ES-I3 (cell line): Measurements from ENCODE around the gene GABBR2.

Source experiments
- H3K36me3 ChIP-seq: 2 replicates; pipeline ENCODE4 v1.6.1; 2013; ENCODE audit warnings: mild to moderate bottlenecking, low read length, control low read depth, moderate library complexity; ENCODE audit not compliant: insufficient read depth
- H3K4me1 ChIP-seq: 2 replicates; pipeline ENCODE4 v1.6.1; 2013; ENCODE audit warnings: mild to moderate bottlenecking, control low read depth, low read length; ENCODE audit not compliant: insufficient read depth
- H3K9ac ChIP-seq: 2 replicates; pipeline ENCODE4 v1.6.1; 2013; ENCODE audit warnings: low read depth, mild to moderate bottlenecking, low read length, moderate library complexity
- H3K9me3 ChIP-seq: 2 replicates; pipeline ENCODE4 v1.6.1; 2013; ENCODE audit warnings: mild to moderate bottlenecking, low read length, moderate library complexity; ENCODE audit not compliant: control insufficient read depth, insufficient read depth

Gene GABBR2

DNA sequence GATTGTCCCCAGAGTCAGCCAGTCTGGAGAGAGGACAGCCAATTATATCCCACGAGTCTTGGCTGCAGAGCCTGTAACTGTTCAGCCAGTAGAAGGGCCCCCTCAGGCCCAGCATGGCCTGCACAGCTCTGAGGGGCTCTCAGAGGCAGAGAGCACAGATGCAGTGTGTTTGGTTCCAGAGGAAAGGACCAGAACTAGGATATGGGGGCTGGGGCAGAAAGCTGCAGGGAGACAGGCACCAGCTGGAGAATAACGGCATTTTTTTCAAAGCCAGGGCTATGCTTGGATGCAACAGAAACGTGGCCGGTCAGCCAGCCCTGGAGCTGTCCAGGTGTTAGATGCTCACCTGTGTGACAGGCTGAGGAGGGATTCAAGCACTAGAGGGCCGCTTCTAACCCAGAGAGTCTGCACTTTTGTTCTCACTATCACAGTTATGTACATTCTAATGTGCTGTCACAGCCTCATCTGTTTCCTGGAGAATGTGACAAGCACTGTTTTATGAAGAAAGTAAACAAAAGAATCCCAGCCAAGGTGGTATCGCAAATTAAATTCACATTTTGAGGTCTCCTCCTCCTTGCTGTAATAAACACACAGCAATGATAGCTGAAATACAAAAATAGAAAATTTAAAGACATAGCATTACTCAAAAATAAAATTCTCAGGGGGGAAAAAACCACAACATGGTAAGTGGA lies 96.5 kb downstream of the GABBR2 start:
- Histone ChIP-seq H3K9ac (no peak overlapping the region), H3K36me3 (no peaks in the 10 kb centered on the region), H3K9me3 (no peaks in the 10 kb centered on the region), H3K4me1 (no peaks in the 10 kb centered on the region; the same call in 1 of the 2 replicates)

DNA sequence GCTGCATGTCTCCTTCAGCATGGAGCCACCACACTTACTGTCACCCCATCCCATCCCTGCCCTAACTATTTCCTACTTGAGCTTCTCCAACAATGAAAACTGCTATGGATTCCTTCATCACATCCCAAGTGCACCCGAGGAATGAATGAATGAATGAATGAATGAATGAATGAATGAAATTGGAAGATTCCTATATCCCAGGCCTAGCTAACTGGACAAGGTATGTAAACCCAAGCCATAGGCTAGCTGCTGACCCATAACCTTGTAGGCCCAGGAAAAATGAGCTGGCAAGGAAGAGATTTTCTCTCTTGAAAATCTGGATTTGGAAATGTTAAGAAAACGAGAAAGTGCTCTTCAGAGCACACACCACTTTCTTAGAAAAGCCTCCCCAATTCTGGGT lies 97.4 kb downstream of the GABBR2 start:
- no peaks in the 10 kb centered on the region for H3K9me3 ChIP-seq
- no peaks in the 10 kb centered on the region; the same call in 1 of the 2 replicates for H3K4me1 ChIP-seq
- H3K9ac ChIP-seq, result no peak overlapping the region
- no peaks in the 10 kb centered on the region for H3K36me3 ChIP-seq

DNA sequence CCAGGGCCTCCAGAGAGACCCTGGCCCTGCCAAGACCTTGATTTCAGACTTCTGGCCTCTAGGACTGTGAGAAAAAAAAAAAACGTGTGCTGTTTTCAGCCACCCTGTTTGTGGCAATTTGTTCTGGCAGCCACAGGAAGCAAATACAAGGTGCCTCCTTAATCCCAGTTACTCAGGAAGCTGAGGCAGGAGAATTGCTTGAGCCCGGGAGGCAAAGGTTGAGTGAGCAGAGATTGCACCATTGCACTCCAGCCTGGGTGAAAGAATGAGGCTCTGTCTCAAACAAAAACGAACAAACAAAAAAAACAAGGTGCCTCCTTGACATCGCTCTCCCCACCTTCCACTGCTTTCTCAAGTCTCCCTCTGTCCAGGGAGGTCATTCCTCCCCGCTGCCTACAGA lies 98.0 kb downstream of the GABBR2 start:
- no peak overlapping the region for H3K9ac ChIP-seq
- no peaks in the 10 kb centered on the region; the same call in 1 of the 2 replicates for H3K4me1 ChIP-seq
- no peaks in the 10 kb centered on the region for H3K9me3 ChIP-seq
- H3K36me3 ChIP-seq, result no peaks in the 10 kb centered on the region

DNA sequence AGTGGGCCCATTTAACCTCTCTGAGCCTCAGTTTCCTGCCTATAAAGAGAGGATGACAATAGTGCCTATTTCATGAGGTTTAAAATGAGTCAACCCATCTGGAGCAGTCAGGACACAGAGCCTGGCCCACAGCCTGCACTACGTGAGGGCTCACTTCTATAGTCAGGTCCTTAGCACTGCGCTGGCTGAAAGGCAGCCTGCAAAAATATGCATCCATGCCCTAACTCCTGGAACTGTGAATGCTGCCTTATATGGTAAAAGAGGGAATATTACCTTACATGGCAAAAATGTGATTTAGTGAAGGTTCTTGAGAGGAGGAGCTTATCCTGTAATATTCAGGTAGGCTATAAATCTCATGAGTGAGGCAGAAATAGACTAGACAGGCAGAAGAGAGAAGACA lies 98.5 kb downstream of the GABBR2 start:
- Histone ChIP-seq H3K4me1 (no peaks in the 10 kb centered on the region; the same call in 1 of the 2 replicates), H3K9ac (no peak overlapping the region), H3K9me3 (no peaks in the 10 kb centered on the region), H3K36me3 (no peaks in the 10 kb centered on the region)

DNA sequence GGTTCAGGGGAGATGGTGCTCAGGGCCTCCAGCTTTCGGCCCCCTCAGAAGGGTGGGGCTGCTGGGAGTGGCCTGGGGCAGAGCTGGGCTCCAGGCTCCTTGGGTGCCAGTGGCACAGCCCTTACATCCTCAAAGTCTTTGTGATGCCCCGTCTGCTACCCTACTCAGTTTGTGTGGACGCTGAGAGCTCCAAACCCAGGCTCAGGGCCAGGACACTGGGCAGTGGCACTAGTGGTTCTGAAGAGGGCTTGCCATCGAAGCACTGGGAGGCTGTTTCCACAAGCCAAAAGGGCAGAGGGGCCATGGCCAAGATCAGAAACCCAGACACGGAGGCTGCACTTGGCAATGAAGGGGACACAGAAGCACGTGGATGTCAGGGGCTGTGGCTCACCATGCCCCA lies 99.1 kb downstream of the GABBR2 start:
- no peaks in the 10 kb centered on the region for H3K9me3 ChIP-seq
- H3K9ac ChIP-seq, result no peak overlapping the region
- H3K36me3 ChIP-seq, result no peaks in the 10 kb centered on the region
- H3K4me1 ChIP-seq, result no peaks in the 10 kb centered on the region; the same call in 1 of the 2 replicates

DNA sequence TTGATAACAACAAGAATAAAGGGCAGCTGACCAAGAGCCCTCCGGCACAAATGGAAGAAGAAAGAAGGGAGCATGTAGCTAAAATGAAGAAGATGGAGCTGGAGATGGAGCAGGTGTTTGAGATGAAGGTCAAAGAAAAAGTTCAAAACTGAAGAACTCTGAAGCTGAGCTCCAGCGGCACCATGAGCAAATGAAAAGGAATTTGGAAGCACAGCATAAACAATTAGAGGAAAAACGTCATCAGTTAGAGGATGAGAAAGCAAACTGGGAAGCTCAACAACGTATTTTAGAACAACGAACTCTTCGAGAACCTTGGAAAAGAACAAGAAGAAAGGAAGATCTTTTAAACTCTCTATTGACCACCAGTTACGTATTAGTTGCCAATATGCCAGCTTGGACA lies 100.9 kb downstream of the GABBR2 start:
- Histone ChIP-seq H3K9ac (no peak overlapping the region), H3K4me1 (no peaks in the 10 kb centered on the region; the same call in 1 of the 2 replicates), H3K36me3 (no peaks in the 10 kb centered on the region), H3K9me3 (no peaks in the 10 kb centered on the region)

DNA sequence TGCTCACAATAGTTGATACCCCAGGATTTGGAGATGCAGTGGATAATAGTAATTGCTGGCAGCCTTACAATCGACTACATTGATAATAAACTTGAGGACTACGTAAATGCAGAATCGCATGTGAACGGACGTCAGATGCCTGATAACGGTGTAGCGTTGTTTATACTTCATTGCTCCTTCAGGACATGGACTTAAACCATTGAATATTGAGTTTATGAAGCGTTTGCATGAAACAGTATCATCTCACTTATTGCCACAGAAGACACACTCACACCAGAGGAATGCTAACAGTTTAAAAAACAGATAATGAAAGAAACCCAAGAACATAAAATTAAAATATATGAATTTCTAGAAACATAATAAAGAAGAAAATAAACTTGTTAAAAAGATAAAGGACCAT lies 101.6 kb downstream of the GABBR2 start:
- no peaks in the 10 kb centered on the region for H3K9me3 ChIP-seq
- H3K9ac ChIP-seq, result no peak overlapping the region
- H3K36me3 ChIP-seq, result no peaks in the 10 kb centered on the region
- no peaks in the 10 kb centered on the region; the same call in 1 of the 2 replicates for H3K4me1 ChIP-seq

DNA sequence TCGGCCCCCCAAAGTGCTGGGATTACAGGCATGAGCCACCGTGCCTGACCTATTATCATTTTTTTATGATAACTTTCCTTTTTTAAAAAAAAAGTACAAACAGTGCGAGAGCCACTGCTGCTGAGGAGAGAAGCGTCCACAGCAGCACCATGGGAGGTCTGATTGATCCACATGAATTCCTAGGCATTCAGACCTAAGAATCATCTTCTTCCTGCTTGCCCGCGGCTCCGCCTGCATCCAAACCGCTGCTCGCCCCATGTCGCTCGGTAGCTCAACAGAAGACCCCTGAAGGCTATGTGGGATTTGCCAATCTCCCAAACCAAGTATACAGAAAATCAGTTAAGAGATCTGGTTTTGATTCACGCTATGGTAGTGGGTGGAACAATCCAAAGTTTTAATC lies 102.0 kb downstream of the GABBR2 start:
- Histone ChIP-seq H3K9me3 (no peaks in the 10 kb centered on the region), H3K9ac (no peak overlapping the region), H3K36me3 (no peaks in the 10 kb centered on the region), H3K4me1 (no peaks in the 10 kb centered on the region; the same call in 1 of the 2 replicates)

DNA sequence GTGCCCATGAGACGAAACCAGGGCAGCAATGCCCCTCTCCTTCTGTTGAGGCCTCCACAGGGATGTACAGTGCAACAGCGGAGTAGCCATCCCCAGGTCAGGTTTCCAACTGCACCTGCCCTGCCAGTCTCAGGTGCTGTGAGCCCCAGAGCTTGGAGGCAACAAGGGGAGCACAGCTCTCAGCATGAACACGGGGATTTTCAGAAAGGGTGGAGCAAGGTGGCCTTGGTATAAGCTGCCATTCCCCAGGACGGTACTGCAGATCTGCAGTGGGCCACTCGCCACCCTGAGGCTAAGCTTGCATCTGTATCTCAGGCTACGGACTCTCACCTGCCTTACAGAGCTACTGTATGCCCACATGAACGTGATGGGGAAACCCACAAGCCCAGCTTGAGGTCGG lies 103.6 kb downstream of the GABBR2 start:
- no peaks in the 10 kb centered on the region for H3K4me1 ChIP-seq
- no peaks in the 10 kb centered on the region for H3K36me3 ChIP-seq
- H3K9me3 ChIP-seq, result no peaks in the 10 kb centered on the region
- no peak overlapping the region for H3K9ac ChIP-seq

DNA sequence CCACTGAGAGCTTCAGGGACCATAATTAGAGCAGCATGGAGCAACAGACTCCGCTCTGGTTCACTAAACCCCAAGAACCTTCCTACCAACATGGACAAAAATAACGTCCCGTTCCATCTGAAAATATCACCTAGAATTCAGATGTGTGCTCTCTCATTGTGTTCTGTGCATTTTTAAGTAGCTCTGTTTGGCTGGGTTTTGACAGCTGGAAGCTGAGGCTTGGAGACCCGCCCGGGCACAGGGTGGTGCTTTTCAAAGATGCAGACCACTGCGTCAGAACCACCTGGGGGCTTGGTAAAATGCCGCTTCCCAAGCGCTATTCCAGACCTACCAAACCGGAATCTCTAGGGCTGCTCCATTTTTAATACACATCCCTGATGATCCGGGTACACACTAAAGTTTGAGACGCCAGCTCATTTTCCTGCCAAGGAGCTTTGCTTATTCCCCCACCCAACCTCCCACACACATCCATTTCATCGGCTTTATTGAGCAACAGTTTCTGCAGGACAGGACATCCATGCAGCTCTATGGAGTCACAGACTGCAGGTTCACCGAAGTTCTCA lies 104.8 kb downstream of the GABBR2 start:
- no peaks in the 10 kb centered on the region for H3K36me3 ChIP-seq
- H3K4me1 ChIP-seq, result no peaks in the 10 kb centered on the region
- no peak overlapping the region for H3K9ac ChIP-seq
- H3K9me3 ChIP-seq, result no peaks in the 10 kb centered on the region

DNA sequence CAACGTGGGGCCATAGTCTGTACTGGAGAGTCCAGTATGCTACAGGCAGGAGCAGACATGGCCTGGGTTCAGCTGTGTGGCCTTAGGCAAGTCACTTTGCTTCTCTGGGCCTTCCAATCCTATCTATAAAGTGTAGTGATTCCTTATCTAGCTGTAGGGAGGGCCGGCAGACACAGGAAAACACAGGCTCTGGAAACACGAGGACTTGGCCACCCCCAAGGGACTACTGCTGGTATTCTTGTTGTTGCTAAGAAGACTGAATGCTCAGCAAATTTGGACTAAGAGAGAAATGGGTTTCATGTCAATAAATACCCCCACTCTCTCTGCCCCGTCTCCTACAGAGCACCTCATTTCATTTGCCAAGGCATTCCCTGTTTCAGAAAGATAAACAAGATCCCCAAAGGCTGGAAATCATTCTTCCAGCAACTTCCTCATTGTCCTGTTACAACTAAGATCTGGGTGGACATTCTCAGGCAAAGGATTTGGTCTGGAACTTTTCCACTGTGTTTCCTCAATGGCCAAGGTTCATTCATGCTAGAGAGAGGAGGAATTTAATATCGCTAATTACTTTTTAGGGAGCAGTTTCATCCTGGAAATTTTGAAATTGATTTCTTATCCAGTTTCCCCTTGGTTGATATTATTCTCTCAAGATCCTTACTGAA lies 105.8 kb downstream of the GABBR2 start:
- H3K36me3 ChIP-seq, result no peaks in the 10 kb centered on the region
- no peaks in the 10 kb centered on the region for H3K9me3 ChIP-seq
- no peak overlapping the region for H3K9ac ChIP-seq
- H3K4me1 ChIP-seq, result no peaks in the 10 kb centered on the region

DNA sequence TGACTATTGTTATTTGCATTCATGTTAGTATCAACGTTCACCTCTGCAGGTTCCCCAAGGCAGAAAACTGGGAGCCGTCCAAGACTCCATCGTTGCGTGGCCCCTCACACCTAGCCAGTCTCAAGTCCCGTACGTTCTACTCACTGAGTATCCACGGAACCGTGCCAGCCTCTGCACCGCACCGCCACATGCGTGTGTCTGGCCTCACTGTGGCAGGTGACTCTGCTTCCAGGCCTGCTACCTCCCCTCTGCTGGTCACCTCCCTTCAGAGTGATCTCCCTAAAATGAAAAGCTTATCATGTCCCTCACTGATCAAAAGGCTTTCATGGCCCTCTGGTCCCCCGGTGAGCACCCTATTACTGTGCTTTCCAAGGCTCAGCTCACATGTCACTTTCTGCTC lies 108.1 kb downstream of the GABBR2 start:
- Histone ChIP-seq H3K36me3 (no peaks in the 10 kb centered on the region), H3K9ac (no peak overlapping the region), H3K9me3 (no peaks in the 10 kb centered on the region), H3K4me1 (no peaks in the 10 kb centered on the region)

DNA sequence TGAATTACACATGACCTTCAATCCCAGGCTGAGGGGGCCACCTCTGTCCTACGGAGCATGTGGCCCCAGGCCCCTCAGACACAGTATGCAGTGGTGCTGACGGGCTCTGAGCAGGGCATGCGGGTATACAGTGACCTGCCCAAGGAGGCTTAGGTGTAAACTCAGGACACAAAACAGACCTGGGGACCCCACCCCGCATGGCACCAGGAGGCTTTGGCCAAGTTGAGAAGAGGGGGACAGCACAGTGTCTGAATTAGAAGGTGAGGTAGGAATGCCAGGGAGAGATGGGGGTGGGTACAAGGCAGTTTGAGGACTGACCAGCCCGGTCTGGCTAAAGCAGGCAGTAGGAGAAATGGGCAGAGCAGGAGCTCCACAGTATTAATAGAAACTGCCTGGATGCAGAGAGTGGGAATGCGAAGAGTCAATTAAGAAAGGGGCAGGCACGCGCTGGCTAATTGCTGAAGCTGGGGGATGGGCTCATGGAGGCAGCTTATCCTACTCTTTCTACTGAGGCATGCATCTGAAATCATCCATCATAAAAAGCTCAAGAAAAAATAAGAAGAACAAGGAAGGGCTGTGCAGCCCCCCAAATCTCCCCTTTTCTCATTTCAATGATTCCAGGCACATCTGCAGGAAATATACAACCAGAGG lies 109.0 kb downstream of the GABBR2 start:
- Histone ChIP-seq H3K9me3 (no peaks in the 10 kb centered on the region), H3K4me1 (no peaks in the 10 kb centered on the region), H3K9ac (no peak overlapping the region), H3K36me3 (no peaks in the 10 kb centered on the region)

DNA sequence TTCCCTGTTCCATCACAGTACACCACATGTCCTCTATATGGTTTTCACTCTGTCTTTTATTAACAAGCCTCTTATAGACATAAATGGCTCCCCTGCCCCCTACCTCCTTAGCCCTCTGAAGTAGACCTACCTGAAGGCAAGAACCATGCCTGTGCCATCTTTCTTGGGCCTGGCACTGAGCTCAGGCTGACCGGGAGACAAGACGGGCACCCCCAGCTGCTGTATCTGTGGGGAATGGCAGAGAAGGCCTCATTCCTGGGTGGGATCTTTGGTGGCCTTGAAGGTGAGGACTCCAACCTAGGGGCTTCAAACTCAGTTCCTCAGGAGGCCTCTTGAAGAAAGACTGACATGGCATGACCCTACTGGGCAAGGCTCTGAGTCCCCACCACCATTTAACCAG lies 109.9 kb downstream of the GABBR2 start:
- H3K9me3 ChIP-seq, result no peaks in the 10 kb centered on the region
- H3K9ac ChIP-seq, result no peak overlapping the region
- H3K36me3 ChIP-seq, result no peaks in the 10 kb centered on the region
- no peaks in the 10 kb centered on the region for H3K4me1 ChIP-seq
